B cell (primary cell): Measurements from ENCODE around the gene KAT2A. TPM values are rescaled to one million over a fixed set of nuclear protein-coding genes. Genes with fewer than 3 reads are reported as not detected.

Experiments
- ATAC-seq: fragments of 200-7000 bp; cut with Tn5 transposase; one replicate; pipeline ENCODE4 v1.10.0; 2021; ENCODE audit warnings: low read depth, mild to moderate bottlenecking, moderate number of reproducible peaks, moderate library complexity
- CTCF ChIA-PET: fragments of 350-600 bp; sonication (Branson Sonifier 250); formaldehyde crosslinking; loops from one replicate; lab custom pipeline; 2021; ENCODE audit warnings: antibody characterized with exemption, inconsistent platforms; lab: Charles Lee
- POLR2A ChIA-PET: fragments of 350-600 bp; sonication (Branson Sonifier 250); formaldehyde crosslinking; loops from one replicate; lab custom pipeline; 2021; ENCODE audit warnings: antibody characterized with exemption; lab: Charles Lee
- DNase-seq: peaks from one replicate; pipeline ENCODE4 v3.0.0; 2013
- H2AFZ ChIP-seq: 2 replicates; pipeline ENCODE4 v1.6.1; 2012; ENCODE audit warnings: mild to moderate bottlenecking, low read depth, low read length; ENCODE audit not compliant: insufficient read depth, poor library complexity, severe bottlenecking
- H3K27ac ChIP-seq, 2 donors: 1 replicate in 1 of 2; 2 replicates in 1 of 2; pipeline ENCODE4 v1.5.1; 2012 to 2013; ENCODE audit warnings: low read length in 2 of 2, mild to moderate bottlenecking in 2 of 2, moderate library complexity in 1 of 2
- H3K27me3 ChIP-seq, 4 experiments: fragments of 200-600 bp in 1 of 4; sonication (generic) in 1 of 4; replicated peaks in 1 of 4; 1 replicate in 2 of 4; 2 replicates in 2 of 4; pipeline versions ENCODE4 v1.6.1 to v1.7.0; 2013 to 2016; ENCODE audit warnings: low read length in 3 of 4, mild to moderate bottlenecking in 2 of 4, mixed read lengths in 1 of 4, moderate library complexity in 1 of 4; ENCODE audit not compliant: insufficient read depth in 4 of 4, control insufficient read depth in 3 of 4; ENCODE audit errors: control extremely low read depth in 1 of 4
- H3K36me3 ChIP-seq, 2 experiments: replicated peaks in 1 of 2; 1 replicate in 1 of 2; 2 replicates in 1 of 2; pipeline versions ENCODE4 v1.6.1 to v1.7.1; 2013; ENCODE audit warnings: low read length in 1 of 2; ENCODE audit not compliant: insufficient read depth in 2 of 2, control insufficient read depth in 1 of 2; ENCODE audit errors: control extremely low read depth in 1 of 2, extremely low read depth in 1 of 2
- H3K4me1 ChIP-seq, 2 donors: fragments of 200-600 bp in 1 of 2; sonication (generic) in 1 of 2; 1 replicate in 1 of 2; 2 replicates in 1 of 2; pipeline versions ENCODE4 v1.5.1 to v1.6.1; 2013 to 2017; ENCODE audit warnings: low read length in 2 of 2; ENCODE audit not compliant: control insufficient read depth in 2 of 2, insufficient read depth in 2 of 2
- H3K4me2 ChIP-seq: replicated peaks from 2 replicates; pipeline ENCODE3; 2012; ENCODE audit warnings: mild to moderate bottlenecking, low read depth, low read length; ENCODE audit not compliant: poor library complexity, severe bottlenecking
- H3K4me3 ChIP-seq, 5 experiments: fragments of 200-600 bp in 1 of 5; sonication (generic) in 1 of 5; 1 replicate in 3 of 5; 2 replicates in 2 of 5; pipeline versions ENCODE4 v1.5.1 to v1.7.0; 2011 to 2016; ENCODE audit warnings: low read length in 4 of 5, mild to moderate bottlenecking in 4 of 5, low read depth in 2 of 5, control low read depth in 1 of 5, moderate library complexity in 1 of 5; ENCODE audit not compliant: insufficient read depth in 1 of 5; ENCODE audit errors: control extremely low read depth in 1 of 5, extremely low read depth in 1 of 5
- H3K79me2 ChIP-seq: fragments of 200-600 bp; sonication (generic); one replicate; pipeline ENCODE4 v1.6.0; 2016; ENCODE audit warnings: low read length; ENCODE audit not compliant: control insufficient read depth, insufficient read depth
- H3K9ac ChIP-seq: fragments of 200-600 bp; sonication (generic); 2 replicates; pipeline ENCODE4 v1.6.1; 2017; ENCODE audit warnings: mild to moderate bottlenecking, low read length, moderate library complexity
- H3K9me3 ChIP-seq, 3 donors: one replicate each; pipeline versions ENCODE4 v1.6.1 to v1.7.1; 2013; ENCODE audit warnings: low read length in 2 of 3; ENCODE audit not compliant: control insufficient read depth in 2 of 3, insufficient read depth in 1 of 3; ENCODE audit errors: control extremely low read depth in 1 of 3
- H4K20me1 ChIP-seq: 2 replicates; pipeline ENCODE4 v1.6.0; 2012; ENCODE audit warnings: mild to moderate bottlenecking, low read length; ENCODE audit not compliant: insufficient read depth, control insufficient read depth, poor library complexity, severe bottlenecking
- H3K27ac Mint-ChIP-seq: one replicate; pipeline ENCODE4 v1.8.0; 2021; ENCODE audit warnings: mixed read lengths
- H3K27me3 Mint-ChIP-seq: one replicate; pipeline ENCODE4 v1.8.0; 2021; ENCODE audit warnings: mixed read lengths
- H3K4me1 Mint-ChIP-seq: one replicate; pipeline ENCODE4 v1.8.0; 2021; ENCODE audit warnings: mixed read lengths
- H3K4me3 Mint-ChIP-seq: one replicate; pipeline ENCODE4 v1.8.0; 2021; ENCODE audit warnings: mixed read lengths
- H3K9me3 Mint-ChIP-seq: one replicate; pipeline ENCODE4 v1.8.0; 2022; ENCODE audit warnings: mixed read lengths; ENCODE audit not compliant: insufficient read depth
- EZH2 ChIP-seq: IDR thresholded peaks from 2 replicates; pipeline ENCODE4 v1.6.1; 2012; ENCODE audit warnings: borderline replicate concordance, low read depth, mild to moderate bottlenecking, moderate library complexity, low read length; ENCODE audit not compliant: insufficient read depth, poor library complexity, severe bottlenecking
- WGBS: methylation state at CpG from one replicate; pipeline ENCODE4 v1.1.5; 2013; ENCODE audit warnings: missing lambda C conversion rate; ENCODE audit not compliant: insufficient coverage; 5-methylcytosine and 5-hydroxymethylcytosine counted together
- intact Hi-C: fragments of 100-400 bp; cut with micrococcal nuclease; formaldehyde crosslinking; loops from one replicate; pipeline ENCODE4 v1.10.0; 2022
- polyA plus RNA-seq: library from polyadenylated mRNA; depleted of rRNA; stranded (reverse); fragments of >200 nt; gene quantifications from 2 replicates; pipeline ENCODE4 v1.2.3, GENCODE V29; 2012
- total RNA-seq, 2 donors: library from RNA; stranded (reverse); fragments of 120-200 nt in 1 of 2; gene quantifications; 1 replicate in 1 of 2; 2 replicates in 1 of 2; pipeline versions ENCODE4 v1.2.3 to v1.2.4, GENCODE V29; 2013 to 2022
- TF ChIP-seq, protein P1 (sequence below): fragments of 200-600 bp; IDR thresholded peaks from one replicate; pipeline ENCODE4 v1.8.0; 2022; ENCODE audit warnings: antibody characterized with exemption, mild to moderate bottlenecking

Gene KAT2A
- total and polyA plus RNA-seq, 2 donors (not counting 1 experiment from before 2014, with no cell fraction given) = 66.3 to 155 TPM

DNA sequence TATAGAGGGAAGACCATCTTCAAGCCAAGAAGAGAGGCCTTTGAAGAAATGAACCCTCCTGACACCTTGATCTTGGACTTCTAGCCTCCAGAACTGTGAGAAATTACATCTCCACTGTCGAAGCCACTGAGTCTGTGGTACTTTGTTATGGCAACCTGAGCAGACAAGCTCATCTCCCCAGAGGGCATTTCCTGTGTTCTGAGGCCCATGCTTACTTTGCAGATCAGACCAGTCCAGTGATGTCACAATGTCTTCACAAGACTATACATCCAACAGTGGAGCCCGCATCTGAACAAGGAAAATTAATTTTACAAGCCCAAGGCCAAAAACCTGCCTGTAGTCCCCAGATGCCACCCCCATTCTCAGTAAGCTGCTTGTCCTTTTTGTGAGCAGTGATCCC is 56.0 kb downstream of the KAT2A start:
- Mint-ChIP-seq H3K27me3 (no peaks in the 10 kb centered on the region), H3K27ac (no peak overlapping the region), H3K4me1 (peaks cover 19% of the 10 kb centered on the region), H3K4me3 (no peak overlapping the region), H3K9me3 (no peaks in the 10 kb centered on the region)
- Histone ChIP-seq H3K9me3 (no peaks in the 10 kb centered on the region), H4K20me1 (no peaks in the 10 kb centered on the region), H3K27me3 (no peaks in the 10 kb centered on the region), H3K27ac (no peak overlapping the region), H3K9ac (no peak overlapping the region), H3K4me1 (peaks cover 16 to 21% of the 10 kb centered on the region in 2 donors), H3K36me3 (no peaks in the 10 kb centered on the region), H3K4me2 (no peak overlapping the region), H3K79me2 (no peaks in the 10 kb centered on the region), H2AFZ (no peak overlapping the region), H3K4me3 (no peak overlapping the region)
- CTCF ChIA-PET = interaction anchor here (0.7 to 6.9 kb wide), 16 partner anchors 10 to 105 kb away, joined by 3 to 89 read pairs (median 4); partner anchors contain the start of genes CNP, DHX58, KAT2A and NKIRAS2
- POLR2A ChIA-PET = interaction anchor here (0.6 kb wide), 1 partner anchor 19 kb away, joined by 5 read pairs; no protein-coding TSS in a partner anchor
- ATAC-seq = no peak
- no peak for TF ChIP-seq EZH2
- TF ChIP-seq, protein P1, sequence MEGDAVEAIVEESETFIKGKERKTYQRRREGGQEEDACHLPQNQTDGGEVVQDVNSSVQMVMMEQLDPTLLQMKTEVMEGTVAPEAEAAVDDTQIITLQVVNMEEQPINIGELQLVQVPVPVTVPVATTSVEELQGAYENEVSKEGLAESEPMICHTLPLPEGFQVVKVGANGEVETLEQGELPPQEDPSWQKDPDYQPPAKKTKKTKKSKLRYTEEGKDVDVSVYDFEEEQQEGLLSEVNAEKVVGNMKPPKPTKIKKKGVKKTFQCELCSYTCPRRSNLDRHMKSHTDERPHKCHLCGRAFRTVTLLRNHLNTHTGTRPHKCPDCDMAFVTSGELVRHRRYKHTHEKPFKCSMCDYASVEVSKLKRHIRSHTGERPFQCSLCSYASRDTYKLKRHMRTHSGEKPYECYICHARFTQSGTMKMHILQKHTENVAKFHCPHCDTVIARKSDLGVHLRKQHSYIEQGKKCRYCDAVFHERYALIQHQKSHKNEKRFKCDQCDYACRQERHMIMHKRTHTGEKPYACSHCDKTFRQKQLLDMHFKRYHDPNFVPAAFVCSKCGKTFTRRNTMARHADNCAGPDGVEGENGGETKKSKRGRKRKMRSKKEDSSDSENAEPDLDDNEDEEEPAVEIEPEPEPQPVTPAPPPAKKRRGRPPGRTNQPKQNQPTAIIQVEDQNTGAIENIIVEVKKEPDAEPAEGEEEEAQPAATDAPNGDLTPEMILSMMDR = no peak
- intact Hi-C loops = no loop called here
- 43% methylated on average over 1 of the region's 2 CpGs for WGBS
- DNase-seq = no peak

Other genes with a start within 250 kb of the KAT2A start
- gene ACLY, start 202.4 kb downstream of the KAT2A start, total RNA-seq = 85.3 and 91.5 TPM in 2 replicates
- 33.3 and 40.2 TPM in 2 replicates for gene ACLY, start 202.4 kb downstream of the KAT2A start, polyA plus RNA-seq
- 0.27 and 0.56 TPM in 2 replicates for gene ODAD4, start 190.8 kb downstream of the KAT2A start, total RNA-seq
- not detected in 2 replicates for gene ODAD4, start 190.8 kb downstream of the KAT2A start, polyA plus RNA-seq
- 45.2 and 59.0 TPM in 2 replicates for gene CNP, start 154.6 kb downstream of the KAT2A start, total RNA-seq
- 15.9 and 19.0 TPM in 2 replicates for gene CNP, start 154.6 kb downstream of the KAT2A start, polyA plus RNA-seq
- gene DNAJC7, start 103.9 kb downstream of the KAT2A start, total RNA-seq = 150 and 152 TPM in 2 replicates
- 22.0 and 25.8 TPM in 2 replicates for gene DNAJC7, start 103.9 kb downstream of the KAT2A start, polyA plus RNA-seq
- gene NKIRAS2, start 101.3 kb downstream of the KAT2A start, total RNA-seq = 22.0 and 23.7 TPM in 2 replicates
- gene NKIRAS2, start 101.3 kb downstream of the KAT2A start, polyA plus RNA-seq = 21.4 and 29.2 TPM in 2 replicates
- gene C17orf113, start 70.8 kb downstream of the KAT2A start, total RNA-seq = 2.1 TPM in 2 replicates
- 0.66 and 1.2 TPM in 2 replicates for gene C17orf113, start 70.8 kb downstream of the KAT2A start, polyA plus RNA-seq
- 0.78 and 1.1 TPM in 2 replicates for gene ZNF385C, start 22.9 kb downstream of the KAT2A start, total RNA-seq
- 0.33 and 0.40 TPM in 2 replicates for gene ZNF385C, start 22.9 kb downstream of the KAT2A start, polyA plus RNA-seq
- 34.6 and 39.7 TPM in 2 replicates for gene DHX58, start 8.7 kb downstream of the KAT2A start, total RNA-seq
- 31.6 and 57.6 TPM in 2 replicates for gene DHX58, start 8.7 kb downstream of the KAT2A start, polyA plus RNA-seq
- gene HSPB9, start 1.4 kb upstream of the KAT2A start, total RNA-seq = not detected in 2 replicates
- 0.09 and 0.10 TPM in 2 replicates for gene HSPB9, start 1.4 kb upstream of the KAT2A start, polyA plus RNA-seq
- 79.9 and 81.9 TPM in 2 replicates for gene RAB5C, start 33.6 kb upstream of the KAT2A start, total RNA-seq
- gene RAB5C, start 33.6 kb upstream of the KAT2A start, polyA plus RNA-seq = 110 and 143 TPM in 2 replicates
- 0.51 and 0.62 TPM in 2 replicates for gene KCNH4, start 59.8 kb upstream of the KAT2A start, total RNA-seq
- 0.65 and 1.0 TPM in 2 replicates for gene KCNH4, start 59.8 kb upstream of the KAT2A start, polyA plus RNA-seq
- gene HCRT, start 64.1 kb upstream of the KAT2A start, total RNA-seq = not detected in 2 replicates
- not detected in 2 replicates for gene HCRT, start 64.1 kb upstream of the KAT2A start, polyA plus RNA-seq
- gene GHDC, start 73.1 kb upstream of the KAT2A start, total RNA-seq = 41.5 and 41.9 TPM in 2 replicates
- 48.6 and 65.4 TPM in 2 replicates for gene GHDC, start 73.1 kb upstream of the KAT2A start, polyA plus RNA-seq
- gene STAT5B, start 155.0 kb upstream of the KAT2A start, total RNA-seq = 95.7 and 103 TPM in 2 replicates
- gene STAT5B, start 155.0 kb upstream of the KAT2A start, polyA plus RNA-seq = 70.0 and 89.3 TPM in 2 replicates
- 104 and 110 TPM in 2 replicates for gene STAT5A, start 167.1 kb upstream of the KAT2A start, total RNA-seq
- 48.8 and 63.0 TPM in 2 replicates for gene STAT5A, start 167.1 kb upstream of the KAT2A start, polyA plus RNA-seq